ENCODE results near the gene INPP5B.

Gene INPP5B

DNA sequence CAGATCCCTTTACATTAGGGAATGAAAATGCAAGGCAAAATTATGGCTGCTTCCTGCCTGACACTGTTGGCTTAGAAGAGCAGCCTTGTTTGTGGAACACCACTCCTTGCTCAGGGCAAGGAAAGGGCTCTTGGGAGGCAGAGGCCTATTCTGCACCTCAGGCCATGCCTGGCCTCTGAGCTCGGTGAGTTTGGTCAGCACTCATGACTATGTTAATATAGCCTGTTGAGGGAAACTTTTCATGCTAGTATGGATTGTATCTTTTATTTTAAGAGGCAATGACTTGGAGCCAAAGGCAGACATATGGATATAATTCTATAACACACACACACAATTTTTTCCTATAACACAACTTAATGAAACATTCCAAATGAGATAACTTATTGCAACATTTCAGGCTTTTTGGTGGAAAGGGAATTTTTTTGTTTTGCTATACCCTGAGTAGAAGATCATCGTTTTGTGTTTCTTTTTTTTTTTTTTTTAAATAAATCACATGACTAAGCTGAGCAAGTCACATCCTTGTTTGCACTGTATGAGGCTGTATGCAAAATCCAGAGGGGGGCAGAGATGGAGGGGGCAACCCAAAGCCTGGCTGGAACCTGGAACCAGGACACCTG is 133.2 kb downstream of the INPP5B start:
- no peak overlapping the region for H3K27ac ChIP-seq
- H3K4me3 ChIP-seq = no peak overlapping the region

DNA sequence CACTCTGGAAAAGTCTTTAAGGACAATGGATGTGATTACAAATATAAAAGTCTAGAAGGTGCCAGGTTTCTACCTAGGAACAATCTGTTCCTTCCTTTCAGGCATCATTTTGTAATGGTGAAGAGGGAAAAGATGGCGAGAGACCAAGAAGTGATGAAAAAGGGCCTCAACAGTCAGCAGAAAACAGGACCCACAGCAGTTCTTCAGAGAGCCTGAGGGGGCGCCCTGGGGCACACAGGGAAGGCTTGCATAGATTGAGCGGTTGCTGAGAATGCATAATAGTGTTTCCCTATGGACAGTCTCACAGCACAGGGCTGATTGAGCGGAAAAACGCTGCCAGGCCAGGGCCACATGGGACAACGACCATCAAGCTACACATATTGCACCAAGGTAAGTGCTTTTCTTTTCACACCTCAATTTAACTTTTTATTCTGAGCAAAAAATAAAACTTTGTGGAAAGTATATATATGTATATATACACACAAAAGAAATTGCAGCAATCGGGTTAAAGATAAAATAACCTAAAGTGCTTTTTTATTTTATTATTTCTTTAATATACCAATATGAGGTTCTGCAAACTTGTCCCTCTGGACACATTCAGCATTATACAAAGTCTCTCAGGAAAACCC is 135.7 kb downstream of the INPP5B start:
- peak overlapping the region in 1 of 21 experiments; percentile 53 for H3K27ac ChIP-seq
- H3K4me3 ChIP-seq = no peak overlapping the region

All from skin epidermis (tissue), 12 donors.